ENCODE data around the gene TBC1D10A. TPM values are rescaled to one million over a fixed set of nuclear protein-coding genes. Genes with fewer than 3 reads are reported as not detected.

The TBC1D10A gene
- polyA plus RNA-seq, 1 of the 3 experiments (the other 2 are of a cell fraction): 15.3 TPM

DNA sequence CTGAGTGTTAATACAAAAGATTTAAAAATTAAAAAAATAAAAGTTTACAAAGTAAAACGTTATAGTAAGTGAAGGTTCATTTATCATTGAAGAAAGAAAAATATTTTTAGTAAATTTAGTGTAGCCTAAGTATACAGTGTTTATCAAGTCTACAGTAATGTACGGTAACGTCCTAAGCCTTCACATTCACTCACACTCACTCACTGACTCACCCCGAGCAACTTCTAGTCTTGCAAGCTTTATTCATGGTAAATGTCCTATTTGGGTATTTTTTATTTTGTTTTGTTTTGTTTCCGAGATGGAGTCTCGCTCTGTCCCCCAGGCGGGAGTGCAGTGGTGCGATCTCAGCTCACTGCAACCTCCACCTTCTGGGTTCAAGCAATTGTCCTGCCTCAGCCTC lies 46.2 kb downstream of the TBC1D10A start:
- ChIA-PET POLR2A (no interaction called here), CTCF (interaction anchor here (0.7 to 2.5 kb wide), 7 partner anchors 8 to 172 kb away, joined by 3 to 9 read pairs (median 6); partner anchors contain the start of gene RNF215)
- Histone ChIP-seq H3K27ac (ENCODE audit: low read depth in 2 of 2, low read length in 1 of 2) (no peak overlapping the region), H4K20me1 (ENCODE audit: insufficient read depth) (no peaks in the 10 kb centered on the region), H3K27me3 (ENCODE audit: insufficient read depth) (no peaks in the 10 kb centered on the region), H3K9me2 (no peaks in the 10 kb centered on the region), H3K36me3 (replicated peaks in 1 of 2; ENCODE audit: control insufficient read depth in 1 of 2, insufficient read depth in 2 of 2, low read length in 1 of 2) (peaks cover 0 to 1% of the 10 kb centered on the region in 2 experiments), H3K4me2 (no peak overlapping the region), H3K4me3 (ENCODE audit: low read depth in 2 of 2, low read length in 1 of 2) (no peak overlapping the region), H2AFZ (ENCODE audit: low read depth) (no peak overlapping the region), H3K9me3 (no peaks in the 10 kb centered on the region), H3K9ac (no peak overlapping the region), H3F3A (replicated peaks; ENCODE audit: insufficient read depth) (peaks cover 23% of the 10 kb centered on the region), H3K4me1 (ENCODE audit: control insufficient read depth in 1 of 2, insufficient read depth in 2 of 2, low read depth in 1 of 2, low read length in 1 of 2) (peaks cover 0 to 14% of the 10 kb centered on the region in 2 experiments; a peak in 2 of 4 replicates), H3K79me2 (ENCODE audit: insufficient read depth) (no peaks in the 10 kb centered on the region)
- TF ChIP-seq NFIC (IDR thresholded peaks at IDR 0.05; ENCODE audit: borderline replicate concordance): no peak
- TF ChIP-seq, protein P1, sequence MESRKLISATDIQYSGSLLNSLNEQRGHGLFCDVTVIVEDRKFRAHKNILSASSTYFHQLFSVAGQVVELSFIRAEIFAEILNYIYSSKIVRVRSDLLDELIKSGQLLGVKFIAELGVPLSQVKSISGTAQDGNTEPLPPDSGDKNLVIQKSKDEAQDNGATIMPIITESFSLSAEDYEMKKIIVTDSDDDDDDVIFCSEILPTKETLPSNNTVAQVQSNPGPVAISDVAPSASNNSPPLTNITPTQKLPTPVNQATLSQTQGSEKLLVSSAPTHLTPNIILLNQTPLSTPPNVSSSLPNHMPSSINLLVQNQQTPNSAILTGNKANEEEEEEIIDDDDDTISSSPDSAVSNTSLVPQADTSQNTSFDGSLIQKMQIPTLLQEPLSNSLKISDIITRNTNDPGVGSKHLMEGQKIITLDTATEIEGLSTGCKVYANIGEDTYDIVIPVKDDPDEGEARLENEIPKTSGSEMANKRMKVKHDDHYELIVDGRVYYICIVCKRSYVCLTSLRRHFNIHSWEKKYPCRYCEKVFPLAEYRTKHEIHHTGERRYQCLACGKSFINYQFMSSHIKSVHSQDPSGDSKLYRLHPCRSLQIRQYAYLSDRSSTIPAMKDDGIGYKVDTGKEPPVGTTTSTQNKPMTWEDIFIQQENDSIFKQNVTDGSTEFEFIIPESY (IDR thresholded peaks at IDR 0.05; ENCODE audit: borderline replicate concordance, low read depth): no peak
- TF ChIP-seq RCOR1 (IDR thresholded peaks at IDR 0.05; ENCODE audit: low read length): no peak
- TF ChIP-seq EP300 (IDR thresholded peaks at IDR 0.05; ENCODE audit: borderline replicate concordance in 1 of 2, low read depth in 1 of 2, low read length in 1 of 2): no peak
- no peak for TF ChIP-seq EZH2phosphoT487 (IDR thresholded peaks at IDR 0.05; ENCODE audit: borderline replicate concordance, low read depth)
- TF ChIP-seq RAD21 (IDR thresholded peaks at IDR 0.05; ENCODE audit: low read length): no peak
- TF ChIP-seq ELF1 (IDR thresholded peaks at IDR 0.05): no peak
- no peak for TF ChIP-seq RFX5 (IDR thresholded peaks at IDR 0.05; ENCODE audit: low read length)
- no peak for TF ChIP-seq FOXJ3 (CRISPR knock-in tag; IDR thresholded peaks at IDR 0.05)
- TF ChIP-seq NRF1 (IDR thresholded peaks at IDR 0.05; ENCODE audit: low read depth, low read length): no peak
- no peak for TF ChIP-seq RXRA (IDR thresholded peaks at IDR 0.05; ENCODE audit: borderline replicate concordance, low read depth)
- TF ChIP-seq TEAD4 (IDR thresholded peaks at IDR 0.05; ENCODE audit: borderline replicate concordance, insufficient read depth): no peak
- DNase-seq: no peak
- 87% methylated on average over 8 of the region's 8 CpGs for WGBS (ENCODE audit: low lambda C conversion rate)

DNA sequence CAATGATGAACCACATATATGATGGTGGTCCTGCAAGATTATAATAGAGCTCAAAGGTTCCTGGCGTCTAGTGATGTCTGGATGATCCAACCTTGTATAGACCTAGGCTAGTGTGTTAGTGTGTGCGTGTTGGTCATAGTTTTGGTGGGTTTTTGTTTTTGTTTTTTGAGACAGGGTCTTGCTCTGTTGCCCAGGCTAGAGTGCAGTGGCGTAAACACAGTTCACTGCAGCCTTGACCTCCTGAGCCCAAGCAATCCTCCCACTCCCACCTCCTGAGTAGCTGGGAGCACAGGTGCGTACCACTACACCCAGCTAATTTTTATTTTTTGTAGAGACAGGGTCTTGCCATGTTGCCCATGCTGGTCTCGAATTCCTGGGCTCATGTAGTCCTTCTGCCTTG lies 46.8 kb downstream of the TBC1D10A start:
- 91% methylated on average over 5 of the region's 5 CpGs for WGBS (ENCODE audit: low lambda C conversion rate)

More for the DNA sequence above, 46.8 kb downstream of the TBC1D10A start:
- H3K4me1 ChIP-seq (ENCODE audit: control insufficient read depth in 1 of 2, insufficient read depth in 2 of 2, low read depth in 1 of 2, low read length in 1 of 2): peaks cover 0 to 14% of the 10 kb centered on the region in 2 experiments; a peak in 2 of 4 replicates
- DNase-seq: no peak
- no peaks in the 10 kb centered on the region for H3K9me3 ChIP-seq
- no peak overlapping the region for H2AFZ ChIP-seq (ENCODE audit: low read depth)
- H3K27ac ChIP-seq (ENCODE audit: low read depth in 2 of 2, low read length in 1 of 2): no peak overlapping the region
- CTCF ChIA-PET: interaction anchor here (0.7 to 2.5 kb wide), 9 partner anchors 8 to 172 kb away, joined by 3 to 9 read pairs (median 4); partner anchors contain the start of gene RNF215
- no peaks in the 10 kb centered on the region for H3K36me3 ChIP-seq (replicated peaks in 1 of 2; ENCODE audit: control insufficient read depth in 1 of 2, insufficient read depth in 2 of 2, low read length in 1 of 2)
- POLR2A ChIA-PET: interaction anchor here (0.6 kb wide), 1 partner anchor 92 kb away, joined by 3 read pairs; no protein-coding TSS in a partner anchor
- H3K4me2 ChIP-seq: no peak overlapping the region
- peaks cover 26% of the 10 kb centered on the region for H3F3A ChIP-seq (replicated peaks; ENCODE audit: insufficient read depth)
- no peak for TF ChIP-seq TAF1 (IDR thresholded peaks at IDR 0.05; ENCODE audit: borderline replicate concordance, low read depth, low read length)
- no peak for TF ChIP-seq CHD2 (IDR thresholded peaks at IDR 0.05; ENCODE audit: low read length, partially characterized antibody)
- TF ChIP-seq, protein P2, sequence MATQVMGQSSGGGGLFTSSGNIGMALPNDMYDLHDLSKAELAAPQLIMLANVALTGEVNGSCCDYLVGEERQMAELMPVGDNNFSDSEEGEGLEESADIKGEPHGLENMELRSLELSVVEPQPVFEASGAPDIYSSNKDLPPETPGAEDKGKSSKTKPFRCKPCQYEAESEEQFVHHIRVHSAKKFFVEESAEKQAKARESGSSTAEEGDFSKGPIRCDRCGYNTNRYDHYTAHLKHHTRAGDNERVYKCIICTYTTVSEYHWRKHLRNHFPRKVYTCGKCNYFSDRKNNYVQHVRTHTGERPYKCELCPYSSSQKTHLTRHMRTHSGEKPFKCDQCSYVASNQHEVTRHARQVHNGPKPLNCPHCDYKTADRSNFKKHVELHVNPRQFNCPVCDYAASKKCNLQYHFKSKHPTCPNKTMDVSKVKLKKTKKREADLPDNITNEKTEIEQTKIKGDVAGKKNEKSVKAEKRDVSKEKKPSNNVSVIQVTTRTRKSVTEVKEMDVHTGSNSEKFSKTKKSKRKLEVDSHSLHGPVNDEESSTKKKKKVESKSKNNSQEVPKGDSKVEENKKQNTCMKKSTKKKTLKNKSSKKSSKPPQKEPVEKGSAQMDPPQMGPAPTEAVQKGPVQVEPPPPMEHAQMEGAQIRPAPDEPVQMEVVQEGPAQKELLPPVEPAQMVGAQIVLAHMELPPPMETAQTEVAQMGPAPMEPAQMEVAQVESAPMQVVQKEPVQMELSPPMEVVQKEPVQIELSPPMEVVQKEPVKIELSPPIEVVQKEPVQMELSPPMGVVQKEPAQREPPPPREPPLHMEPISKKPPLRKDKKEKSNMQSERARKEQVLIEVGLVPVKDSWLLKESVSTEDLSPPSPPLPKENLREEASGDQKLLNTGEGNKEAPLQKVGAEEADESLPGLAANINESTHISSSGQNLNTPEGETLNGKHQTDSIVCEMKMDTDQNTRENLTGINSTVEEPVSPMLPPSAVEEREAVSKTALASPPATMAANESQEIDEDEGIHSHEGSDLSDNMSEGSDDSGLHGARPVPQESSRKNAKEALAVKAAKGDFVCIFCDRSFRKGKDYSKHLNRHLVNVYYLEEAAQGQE (IDR thresholded peaks at IDR 0.05; ENCODE audit: low read depth, low read length): no peak
- H3K27me3 ChIP-seq (ENCODE audit: insufficient read depth): no peaks in the 10 kb centered on the region
- H4K20me1 ChIP-seq (ENCODE audit: insufficient read depth): no peaks in the 10 kb centered on the region
- H3K9ac ChIP-seq: no peak overlapping the region
- H3K4me3 ChIP-seq (ENCODE audit: low read depth in 2 of 2, low read length in 1 of 2): no peak overlapping the region
- H3K79me2 ChIP-seq (ENCODE audit: insufficient read depth): no peaks in the 10 kb centered on the region
- no peaks in the 10 kb centered on the region for H3K9me2 ChIP-seq
